ENCODE results near the gene POLE2.
"Not testable (repeated sequence)": the region's sequence is repeated elsewhere in the genome, so short reads cannot be mapped to it uniquely, and the experiment has no call there.

POLE2 gene

DNA sequence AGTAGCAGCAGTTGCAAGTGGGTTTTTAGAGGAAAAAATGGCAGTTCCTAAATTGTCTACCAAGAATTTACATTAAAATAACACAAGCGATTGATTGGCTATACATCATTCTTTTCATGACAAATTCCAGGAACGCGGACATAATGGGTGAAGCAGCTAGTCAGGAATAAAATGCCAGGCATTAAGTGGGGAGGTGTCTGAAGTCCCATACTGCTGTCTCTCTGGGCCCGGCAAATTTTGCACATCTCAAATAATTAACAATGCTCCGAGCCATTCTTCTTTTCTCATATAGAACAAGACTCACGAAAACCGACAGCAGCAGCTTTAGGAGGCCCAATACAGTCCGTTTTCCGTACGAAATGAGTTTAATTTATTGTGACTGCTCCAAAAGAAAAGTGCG lies 68.3 kb downstream of the POLE2 start:
- DNase-seq = no peak

- DNase-seq = not testable (repeated sequence)
Measured at GRCh38 chr14:49619273-49619672, 68.7 kb downstream of the POLE2 start.

DNA sequence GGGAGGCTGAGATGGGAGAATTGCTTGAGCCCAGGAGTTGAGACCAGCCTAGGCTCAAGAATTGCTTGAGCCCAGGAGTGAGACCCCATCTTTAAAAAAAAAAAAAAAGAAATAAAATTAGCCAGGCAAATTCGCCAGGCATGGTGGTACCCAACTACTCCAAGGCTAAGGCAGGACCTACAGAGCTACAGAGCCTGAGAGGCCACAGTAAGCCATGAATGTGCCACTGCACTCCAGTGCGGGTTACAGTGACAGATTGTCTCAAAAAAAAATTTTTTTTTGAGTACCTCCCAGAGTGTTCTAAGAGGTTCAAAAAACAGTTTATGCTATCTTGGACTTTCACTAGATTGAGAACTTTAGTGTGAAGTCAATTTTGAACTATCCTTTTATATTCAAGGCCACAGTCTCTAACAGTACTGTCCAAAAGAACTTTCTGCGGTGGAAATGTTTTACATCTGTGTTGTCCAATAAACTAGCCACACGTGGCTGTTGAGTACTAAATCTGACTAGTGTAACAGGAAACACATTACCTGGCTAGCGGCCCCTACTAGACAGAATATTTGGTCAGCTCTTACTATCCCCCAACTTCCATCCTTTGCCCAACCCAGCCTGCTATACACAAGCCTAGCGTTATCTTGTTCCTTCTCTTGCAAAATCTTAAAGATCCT lies 70.0 kb downstream of the POLE2 start:
- DNase-seq = no peak

GRCh38 chr14:49615776-49616175 lies 72.2 kb downstream of the POLE2 start:
- no peak for DNase-seq

- DNase-seq = no peak
Measured at GRCh38 chr14:49614196-49614595, 73.8 kb downstream of the POLE2 start.

GRCh38 chr14:49612671-49613070 lies 75.3 kb downstream of the POLE2 start:
- no peak for DNase-seq

DNA sequence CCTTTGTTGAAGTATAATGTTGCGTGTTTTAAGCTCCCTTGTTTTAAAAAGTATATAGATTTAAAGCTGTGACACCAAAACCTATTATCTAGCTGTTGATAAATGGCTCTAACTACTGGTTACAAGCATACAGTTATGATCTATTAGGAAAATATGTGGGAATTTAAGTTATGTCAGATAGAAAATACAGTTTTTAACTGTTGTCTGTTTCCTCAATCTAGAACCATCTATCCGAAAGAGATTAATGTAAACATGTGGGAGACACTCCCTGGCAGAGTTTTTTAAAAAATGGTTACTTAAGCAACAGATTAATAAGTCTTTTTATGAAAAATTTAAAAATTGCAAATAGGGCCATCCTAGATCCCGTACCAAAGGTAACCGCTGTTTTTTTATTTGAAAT lies 75.8 kb downstream of the POLE2 start:
- no peak for DNase-seq

DNA sequence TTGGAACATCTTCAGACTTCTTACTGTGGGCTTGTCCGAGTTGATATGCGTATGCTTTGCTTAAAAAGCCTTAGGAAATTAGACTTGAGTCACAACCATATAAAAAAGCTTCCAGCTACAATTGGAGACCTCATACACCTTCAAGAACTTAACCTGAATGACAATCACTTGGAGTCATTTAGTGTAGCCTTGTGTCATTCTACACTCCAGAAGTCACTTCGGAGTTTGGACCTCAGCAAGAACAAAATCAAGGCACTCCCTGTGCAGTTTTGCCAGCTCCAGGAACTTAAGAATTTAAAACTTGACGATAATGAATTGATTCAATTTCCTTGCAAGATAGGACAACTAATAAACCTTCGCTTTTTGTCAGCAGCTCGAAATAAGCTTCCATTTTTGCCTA lies 80.4 kb downstream of the POLE2 start:
- no peak for DNase-seq

DNA sequence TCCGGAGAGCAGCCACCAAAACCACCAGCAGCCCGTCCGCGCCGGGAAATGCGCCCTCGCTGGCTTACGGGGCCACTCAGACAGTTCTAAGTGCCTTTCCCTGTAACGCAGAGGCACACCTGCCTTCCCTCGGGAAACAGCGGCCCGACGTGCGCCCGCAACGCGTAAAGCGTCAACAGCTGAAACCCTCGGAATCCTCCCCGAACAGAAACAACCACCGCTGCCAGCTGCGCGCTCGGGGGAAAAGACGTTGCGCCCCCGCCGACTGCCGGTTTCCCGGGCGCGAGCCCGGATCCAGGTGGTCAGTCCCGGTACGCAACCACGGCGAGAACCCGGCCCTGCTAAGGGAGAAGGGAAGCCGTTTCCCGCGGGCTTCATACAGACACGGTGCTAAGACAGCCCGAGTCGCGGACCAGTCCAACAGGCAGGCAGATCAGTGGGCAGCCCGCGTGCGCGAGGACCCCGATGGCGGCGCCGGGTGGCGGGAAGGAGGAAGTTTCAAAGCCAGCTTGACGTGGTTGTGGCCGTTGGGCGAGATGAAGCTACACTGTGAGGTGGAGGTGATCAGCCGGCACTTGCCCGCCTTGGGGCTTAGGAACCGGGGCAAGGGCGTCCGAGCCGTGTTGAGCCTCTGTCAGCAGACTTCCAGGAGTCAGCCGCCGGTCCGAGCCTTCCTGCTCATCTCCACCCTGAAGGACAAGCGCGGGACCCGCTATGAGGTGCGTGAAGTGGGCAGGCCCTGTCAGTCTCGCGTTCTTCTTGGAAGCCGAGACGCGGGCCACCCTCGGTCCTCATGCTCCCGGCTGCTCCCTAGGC lies 89.3 kb downstream of the POLE2 start, which contains the start of gene LRR1:
Gene LRR1 (plus strand): TSS at position 456 of the 816 bp plus-strand sequence. CDS start 81 bp downstream, at position 537.
- peak in 50 of 51 donors; percentile 16 to 86 (median 68) for DNase-seq

DNA sequence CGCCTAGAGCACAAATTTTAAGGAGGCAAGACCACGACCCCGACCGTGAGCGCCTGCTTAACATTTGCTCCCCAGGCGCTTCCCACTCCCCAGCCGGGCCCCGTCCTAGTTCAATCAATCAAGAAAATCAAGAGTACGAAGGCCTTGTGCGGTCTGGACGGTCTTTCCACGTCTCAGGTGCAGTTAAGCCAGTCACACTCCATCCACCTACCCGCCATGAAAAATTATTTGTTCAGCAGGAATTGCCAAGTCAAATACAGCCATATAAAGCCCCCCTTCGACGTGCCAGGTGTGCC lies 89.9 kb downstream of the POLE2 start:
- DNase-seq = peak in 4 of 51 donors; percentile 17 to 55 (median 30)

DNA sequence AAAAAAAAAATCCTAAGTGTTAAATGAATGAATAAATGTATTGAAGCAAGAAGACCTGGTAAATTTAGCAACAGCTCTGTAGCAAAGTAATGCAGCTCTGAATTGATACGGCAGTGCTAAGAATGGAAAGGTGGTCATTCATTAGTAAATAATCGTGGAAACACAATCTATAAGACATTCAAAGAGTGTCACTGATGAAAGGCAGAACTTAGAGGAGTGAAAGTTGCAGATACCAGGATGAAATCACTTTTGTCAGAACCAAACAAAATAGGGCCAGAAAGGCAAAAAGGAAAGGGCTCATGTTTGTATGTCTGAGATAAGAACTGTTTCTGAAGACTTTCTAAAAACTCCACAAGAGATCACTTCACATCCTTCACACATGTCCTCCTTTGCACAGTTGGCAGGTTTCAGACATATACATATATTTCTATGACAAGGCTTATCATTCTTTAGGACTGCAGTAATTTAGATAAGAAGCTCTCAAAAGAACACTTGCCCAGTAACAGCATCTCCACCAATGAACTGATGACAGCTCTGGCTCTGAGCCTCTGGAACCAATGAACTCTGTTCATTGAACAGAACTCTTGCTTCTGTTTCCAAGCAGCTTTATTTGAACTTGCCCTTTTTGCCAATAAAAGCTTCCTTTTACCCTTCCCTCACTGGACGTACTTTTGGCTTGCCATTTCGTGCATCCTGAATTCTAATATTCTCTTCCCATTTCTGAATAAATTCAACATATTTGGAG lies 93.5 kb downstream of the POLE2 start:
- peak in 5 of 51 donors; percentile 0 to 15 (median 8) for DNase-seq

All from hypothalamus (tissue), 51 donors.